A673 (cell line): ENCODE results near the gene MEGF11.

ENCODE experiments used
- CTCF ChIP-seq: fragments of 300-800, 200-600 bp; sonication (generic); conservative IDR thresholded peaks from 2 replicates; pipeline ENCODE4 v1.5.1; 2017; ENCODE audit warnings: low read depth, mild to moderate bottlenecking, antibody characterized with exemption, low read length, moderate library complexity, mixed read lengths
- EZH2 ChIP-seq: fragments of 200-600 bp; sonication (generic); IDR thresholded peaks from 2 replicates; pipeline ENCODE4 v1.6.1; 2017; ENCODE audit warnings: borderline replicate concordance, low read depth, mild to moderate bottlenecking, mixed read lengths, antibody characterized with exemption, low read length; ENCODE audit not compliant: poor library complexity, severe bottlenecking

GRCh38 chr15:65952391-65953053, 301.0 kb downstream of the MEGF11 start:
- TF ChIP-seq CTCF, result no peak
- no peak for TF ChIP-seq EZH2
